ENCODE results near the gene TRIP12.
"Not testable (repeated sequence)": the region's sequence is repeated elsewhere in the genome, so short reads cannot be mapped to it uniquely, and the experiment has no call there.

TRIP12 gene

GRCh38 chr2:229831805-229832509 lies 89.9 kb downstream of the TRIP12 start:
- no peak for DNase-seq (ENCODE audit: low spot score)

- no peak for DNase-seq (ENCODE audit: low spot score)
Observed at GRCh38 chr2:229825476-229825875, 96.3 kb downstream of the TRIP12 start.

- DNase-seq (ENCODE audit: low spot score) = no peak
Observed at GRCh38 chr2:229821316-229821715, 100.5 kb downstream of the TRIP12 start.

DNA sequence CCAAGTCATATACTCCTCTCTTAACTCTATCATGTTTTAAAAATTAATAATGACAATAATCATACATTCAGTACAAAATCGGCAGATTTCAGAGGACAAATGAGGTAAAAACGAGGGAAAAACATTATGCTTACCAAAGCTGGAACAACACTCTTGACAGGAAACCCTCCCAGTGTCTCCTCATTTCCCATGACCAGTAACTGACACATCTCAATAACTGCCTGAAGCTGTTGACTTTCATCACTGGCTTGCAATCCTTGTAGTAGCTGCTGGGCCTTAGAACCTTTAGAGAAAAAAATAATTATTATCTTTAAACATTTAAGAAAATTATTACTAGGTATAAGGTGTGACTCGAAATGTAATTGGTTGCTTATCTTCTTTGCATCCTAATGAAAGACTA lies 103.6 kb downstream of the TRIP12 start:
- DNase-seq (ENCODE audit: low spot score) = no peak

DNA sequence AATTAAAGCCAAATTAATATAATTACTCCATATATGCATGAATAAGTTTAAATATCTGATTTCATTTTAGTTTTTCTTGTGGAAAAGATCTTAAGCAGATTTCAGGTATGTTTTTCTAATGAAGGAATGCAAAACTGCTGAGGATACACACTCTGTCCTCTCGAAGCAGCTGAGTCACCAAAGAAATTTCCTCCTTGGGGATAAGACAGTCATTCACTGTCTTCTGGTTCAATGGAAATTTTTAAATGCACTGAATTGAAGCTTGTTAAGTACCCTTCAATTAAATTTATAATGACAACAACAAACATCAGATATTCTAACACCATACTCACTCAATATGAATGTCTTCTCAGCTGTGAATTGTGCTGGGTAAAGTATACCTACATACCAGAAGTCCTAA lies 106.0 kb downstream of the TRIP12 start:
- DNase-seq (ENCODE audit: low spot score) = no peak

- DNase-seq (ENCODE audit: low spot score) = no peak
Observed at GRCh38 chr2:229815342-229815741, 106.5 kb downstream of the TRIP12 start.

DNA sequence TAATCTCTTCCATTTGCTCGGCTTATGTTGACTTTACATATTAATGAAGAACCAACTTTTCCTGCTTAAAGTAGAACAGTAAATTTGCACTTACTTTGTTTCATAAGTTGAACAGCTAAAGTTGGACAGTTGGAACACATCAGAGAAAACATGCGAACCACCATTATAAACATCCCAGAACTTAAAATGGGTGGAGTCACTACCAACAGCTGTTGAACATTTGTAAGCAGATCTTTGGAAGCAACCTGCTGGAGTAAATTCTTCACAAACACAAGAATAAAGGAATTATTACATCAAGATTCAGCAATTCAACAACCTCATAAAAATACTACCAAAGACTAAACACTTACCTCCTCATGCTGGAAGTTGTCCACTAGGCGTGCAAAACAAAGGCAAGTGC lies 111.0 kb downstream of the TRIP12 start:
- DNase-seq (ENCODE audit: low spot score) = no peak

DNA sequence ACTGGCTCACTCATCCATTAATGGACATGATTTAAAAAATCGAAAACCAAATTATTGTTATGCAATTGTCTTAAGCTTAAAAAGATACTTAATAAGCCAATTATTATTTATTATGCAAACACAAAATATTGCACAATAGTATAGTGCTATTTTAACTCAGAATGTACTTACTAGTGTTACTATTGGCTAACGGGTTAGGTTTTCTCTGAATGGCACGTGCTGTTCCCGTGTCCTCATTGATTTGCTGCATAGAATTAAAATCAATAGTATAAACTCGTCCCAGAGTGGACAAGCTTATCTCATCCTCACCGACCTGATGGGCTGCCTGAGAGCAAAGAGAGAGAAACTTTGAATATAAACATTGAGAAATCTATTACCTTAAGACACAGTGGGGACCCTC lies 116.2 kb downstream of the TRIP12 start:
- no peak for DNase-seq (ENCODE audit: low spot score)

GRCh38 chr2:229802785-229803184 lies 119.0 kb downstream of the TRIP12 start:
- no peak for DNase-seq (ENCODE audit: low spot score)

GRCh38 chr2:229800997-229801754 lies 120.6 kb downstream of the TRIP12 start:
- peak; percentile 49 for DNase-seq (ENCODE audit: low spot score)

- no peak for DNase-seq (ENCODE audit: low spot score)
Observed at GRCh38 chr2:229798446-229799155, 123.2 kb downstream of the TRIP12 start.

DNA sequence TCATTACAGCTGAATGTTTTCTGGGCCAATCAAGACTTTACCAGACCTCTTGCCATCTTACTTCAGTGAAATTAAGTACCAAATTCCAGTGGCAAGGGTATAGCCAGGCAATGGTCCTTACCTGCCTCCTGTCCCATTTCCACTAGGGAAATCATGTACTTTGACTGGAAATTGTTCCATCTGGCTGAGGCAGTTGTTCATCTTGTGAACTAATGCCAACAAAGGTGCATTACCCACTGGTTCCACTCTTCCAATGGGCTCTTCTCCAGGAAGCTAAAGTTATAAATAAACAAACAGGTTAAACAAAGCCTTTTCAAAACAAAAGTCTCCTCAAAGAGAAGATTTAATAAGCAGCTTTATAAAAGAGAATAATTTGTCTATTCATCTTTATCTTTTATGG lies 126.8 kb downstream of the TRIP12 start:
- no peak for DNase-seq (ENCODE audit: low spot score)

GRCh38 chr2:229794636-229795035 lies 127.2 kb downstream of the TRIP12 start:
- no peak for DNase-seq (ENCODE audit: low spot score)

GRCh38 chr2:229786289-229786688 lies 135.5 kb downstream of the TRIP12 start:
- not testable (repeated sequence) for DNase-seq (ENCODE audit: low spot score)

- DNase-seq (ENCODE audit: low spot score) = no peak
Observed at GRCh38 chr2:229784791-229785190, 137.0 kb downstream of the TRIP12 start.

- DNase-seq (ENCODE audit: low spot score) = no peak
Observed at GRCh38 chr2:229783108-229783721, 138.6 kb downstream of the TRIP12 start.

DNA sequence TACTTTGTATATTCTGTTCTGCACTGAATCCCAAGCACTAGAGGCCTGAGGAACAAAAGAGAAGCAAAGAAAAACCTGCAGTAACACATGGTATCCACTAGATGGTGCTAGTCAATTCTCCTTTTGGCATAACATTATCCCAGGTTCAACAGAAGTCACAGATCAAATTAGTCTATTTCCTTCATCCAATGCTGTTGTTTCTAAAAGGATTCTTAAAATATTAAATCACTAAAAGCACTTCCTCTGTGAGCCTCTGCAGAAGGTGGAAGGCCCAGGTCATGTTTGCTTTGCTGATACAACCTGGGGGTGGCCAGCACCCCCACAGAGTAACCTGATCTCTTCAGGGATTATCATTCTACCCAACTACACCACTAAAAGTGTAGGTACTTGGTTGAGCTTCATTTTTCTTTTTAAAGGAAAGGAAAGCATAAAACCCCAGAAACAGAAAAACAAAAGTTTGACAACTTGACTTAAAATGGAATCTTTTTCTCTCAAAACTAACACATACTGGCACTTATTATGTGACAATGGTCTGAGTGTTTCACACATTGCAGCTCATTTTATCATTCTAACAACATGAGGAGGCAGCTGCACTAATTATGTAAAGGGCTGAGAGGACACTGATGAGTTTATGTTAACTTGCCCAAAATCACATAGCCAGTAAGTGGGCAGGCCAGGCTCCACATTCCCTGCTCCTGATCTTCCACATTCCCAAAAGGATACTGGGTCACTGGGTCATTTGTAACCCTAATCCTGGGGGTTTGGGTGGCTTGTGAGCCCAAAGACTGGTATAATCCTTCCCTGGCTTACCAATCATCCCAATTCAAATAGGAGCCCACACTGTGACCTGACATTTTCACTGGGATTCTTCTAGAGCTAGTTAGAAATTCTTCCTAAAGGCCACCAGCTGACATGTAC lies 140.7 kb downstream of the TRIP12 start:
- peak; percentile 66 for DNase-seq (ENCODE audit: low spot score)

GRCh38 chr2:229779650-229780049 lies 142.2 kb downstream of the TRIP12 start:
- no peak for DNase-seq (ENCODE audit: low spot score)

GRCh38 chr2:229777716-229778115 lies 144.1 kb downstream of the TRIP12 start:
- no peak for DNase-seq (ENCODE audit: low spot score)

DNA sequence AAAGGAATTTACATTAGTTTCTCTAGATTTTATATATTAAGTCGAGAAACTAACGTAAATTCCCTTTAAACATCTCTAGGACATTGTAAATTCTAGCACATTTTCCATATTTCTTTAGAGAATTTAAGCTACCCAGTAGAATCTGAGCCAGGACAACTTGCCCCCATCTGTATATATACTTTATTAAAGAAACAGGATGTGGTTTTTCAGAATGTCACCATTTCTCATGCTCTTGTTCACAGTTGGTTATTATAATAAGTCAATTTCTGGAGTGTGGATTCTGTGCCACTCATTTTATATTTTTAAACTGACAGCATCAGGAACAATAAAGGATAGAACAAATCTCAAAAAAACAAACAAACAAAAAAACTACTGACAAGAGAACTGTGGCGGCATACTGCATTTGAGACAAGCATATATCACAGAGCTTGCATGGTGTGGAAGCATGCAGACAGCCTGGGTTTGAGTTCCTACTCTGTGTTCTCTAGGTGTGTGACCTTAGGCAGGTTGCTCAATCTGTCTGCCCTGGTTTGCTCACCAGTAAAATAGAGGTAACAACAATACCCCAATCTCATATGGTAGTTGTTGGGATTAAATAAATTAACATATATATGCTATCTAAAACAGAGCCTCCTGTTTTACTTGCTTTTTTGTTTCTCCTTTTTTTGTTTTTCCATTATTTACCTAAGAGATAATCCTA lies 146.0 kb downstream of the TRIP12 start:
- DNase-seq (ENCODE audit: low spot score) = no peak

GRCh38 chr2:229774237-229774636 lies 147.6 kb downstream of the TRIP12 start:
- no peak for DNase-seq (ENCODE audit: low spot score)

Measured in globus pallidus (tissue), 1 donor.